Astrocyte (in vitro differentiated cells and primary cell): ENCODE data around the gene NRAP. TPM values are rescaled to one million over a fixed set of nuclear protein-coding genes. Genes with fewer than 3 reads are reported as not detected.

Experiments
- DNase-seq: peaks from one replicate; pipeline ENCODE4 v3.0.0-alpha.2; 2010; ENCODE audit warnings: low read depth
- FAIRE-seq: peaks from 2 replicates; lab custom pipeline; 2011; peaks lifted over from hg19 to GRCh38; lab: Jason Lieb, UNC
- H2AFZ ChIP-seq: 2 replicates; pipeline ENCODE4 v1.6.0; 2012; ENCODE audit warnings: low read depth, low read length, inconsistent platforms
- H3K27ac ChIP-seq: 2 replicates; pipeline ENCODE4 v1.5.1; 2011; ENCODE audit warnings: low read depth, low read length, inconsistent platforms
- H3K27me3 ChIP-seq: 2 replicates; pipeline ENCODE4 v1.6.0; 2011; ENCODE audit warnings: low read length, inconsistent platforms; ENCODE audit not compliant: insufficient read depth
- H3K36me3 ChIP-seq: 2 replicates; pipeline ENCODE4 v1.5.1; 2011; ENCODE audit warnings: low read length, inconsistent platforms; ENCODE audit not compliant: insufficient read depth
- H3K4me1 ChIP-seq: 2 replicates; pipeline ENCODE4 v1.5.1; 2011; ENCODE audit warnings: low read length, inconsistent platforms; ENCODE audit not compliant: insufficient read depth
- H3K4me2 ChIP-seq: 2 replicates; pipeline ENCODE4 v1.6.0; 2012; ENCODE audit warnings: low read length, inconsistent platforms
- H3K4me3 ChIP-seq: 2 replicates; pipeline ENCODE4 v1.5.1; 2011; ENCODE audit warnings: low read depth, mild to moderate bottlenecking, low read length, inconsistent platforms; ENCODE audit not compliant: insufficient read depth
- H3K79me2 ChIP-seq: 2 replicates; pipeline ENCODE4 v1.6.0; 2012; ENCODE audit warnings: mild to moderate bottlenecking, low read length, inconsistent platforms; ENCODE audit not compliant: insufficient read depth
- H3K9ac ChIP-seq: 2 replicates; pipeline ENCODE4 v1.6.0; 2012; ENCODE audit warnings: mild to moderate bottlenecking, low read length, inconsistent platforms
- H3K9me3 ChIP-seq: 2 replicates; pipeline ENCODE4 v1.5.1; 2012; ENCODE audit warnings: low read depth, mild to moderate bottlenecking, low read length, inconsistent platforms; ENCODE audit not compliant: insufficient read depth
- H4K20me1 ChIP-seq: 2 replicates; pipeline ENCODE4 v1.6.0; 2012; ENCODE audit warnings: low read length, inconsistent platforms; ENCODE audit not compliant: insufficient read depth
- H3K27ac Mint-ChIP-seq: one replicate; pipeline ENCODE4 v1.8.0; 2021; ENCODE audit warnings: mild to moderate bottlenecking, mixed read lengths; ENCODE audit not compliant: unreplicated experiment
- H3K27me3 Mint-ChIP-seq: one replicate; pipeline ENCODE4 v1.8.0; 2021; ENCODE audit warnings: low read depth, mixed read lengths; ENCODE audit not compliant: unreplicated experiment
- H3K36me3 Mint-ChIP-seq: one replicate; pipeline ENCODE4 v1.8.0; 2021; ENCODE audit warnings: low read depth, mixed read lengths; ENCODE audit not compliant: unreplicated experiment
- H3K4me1 Mint-ChIP-seq: one replicate; pipeline ENCODE4 v1.8.0; 2021; ENCODE audit warnings: low read depth, mixed read lengths; ENCODE audit not compliant: unreplicated experiment
- H3K4me3 Mint-ChIP-seq: one replicate; pipeline ENCODE4 v1.8.0; 2021; ENCODE audit warnings: mild to moderate bottlenecking, moderate library complexity, mixed read lengths; ENCODE audit not compliant: unreplicated experiment
- H3K9me3 Mint-ChIP-seq: one replicate; pipeline ENCODE4 v1.8.0; 2021; ENCODE audit warnings: mild to moderate bottlenecking, mixed read lengths; ENCODE audit not compliant: unreplicated experiment
- EZH2 ChIP-seq: IDR thresholded peaks from 2 replicates; pipeline ENCODE4 v1.6.1; 2012; ENCODE audit warnings: mild to moderate bottlenecking, low read length, inconsistent platforms; ENCODE audit not compliant: insufficient read depth
- total RNA-seq: library from RNA; stranded (reverse); gene quantifications from 2 replicates; pipeline ENCODE4 v1.2.1, GENCODE V29; 2021
- TF ChIP-seq, protein P1 (sequence below): IDR thresholded peaks from 2 replicates; pipeline ENCODE4 v1.5.1; 2011; ENCODE audit warnings: low read depth, mild to moderate bottlenecking, inconsistent platforms, low read length, moderate library complexity; ENCODE audit not compliant: insufficient read depth

NRAP gene
- total RNA-seq, 1 donor from 2014 or later, result not detected

GRCh38 chr10:113687037-113687436, 23.2 kb upstream of the NRAP start:
- no peak overlapping the region for H3K4me2 ChIP-seq
- Mint-ChIP-seq H3K36me3 (peaks cover 22% of the 10 kb centered on the region), H3K27me3 (no peaks in the 10 kb centered on the region), H3K4me3 (no peak overlapping the region), H3K9me3 (peaks cover 18% of the 10 kb centered on the region), H3K4me1 (peaks cover 3% of the 10 kb centered on the region), H3K27ac (no peak overlapping the region)
- H2AFZ ChIP-seq, result no peak overlapping the region
- H3K79me2 ChIP-seq, result peaks cover 69% of the 10 kb centered on the region
- no peaks in the 10 kb centered on the region for H3K9me3 ChIP-seq
- H3K36me3 ChIP-seq, result no peaks in the 10 kb centered on the region
- TF ChIP-seq, protein P1, sequence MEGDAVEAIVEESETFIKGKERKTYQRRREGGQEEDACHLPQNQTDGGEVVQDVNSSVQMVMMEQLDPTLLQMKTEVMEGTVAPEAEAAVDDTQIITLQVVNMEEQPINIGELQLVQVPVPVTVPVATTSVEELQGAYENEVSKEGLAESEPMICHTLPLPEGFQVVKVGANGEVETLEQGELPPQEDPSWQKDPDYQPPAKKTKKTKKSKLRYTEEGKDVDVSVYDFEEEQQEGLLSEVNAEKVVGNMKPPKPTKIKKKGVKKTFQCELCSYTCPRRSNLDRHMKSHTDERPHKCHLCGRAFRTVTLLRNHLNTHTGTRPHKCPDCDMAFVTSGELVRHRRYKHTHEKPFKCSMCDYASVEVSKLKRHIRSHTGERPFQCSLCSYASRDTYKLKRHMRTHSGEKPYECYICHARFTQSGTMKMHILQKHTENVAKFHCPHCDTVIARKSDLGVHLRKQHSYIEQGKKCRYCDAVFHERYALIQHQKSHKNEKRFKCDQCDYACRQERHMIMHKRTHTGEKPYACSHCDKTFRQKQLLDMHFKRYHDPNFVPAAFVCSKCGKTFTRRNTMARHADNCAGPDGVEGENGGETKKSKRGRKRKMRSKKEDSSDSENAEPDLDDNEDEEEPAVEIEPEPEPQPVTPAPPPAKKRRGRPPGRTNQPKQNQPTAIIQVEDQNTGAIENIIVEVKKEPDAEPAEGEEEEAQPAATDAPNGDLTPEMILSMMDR, result no peak
- no peak for TF ChIP-seq EZH2
- peaks cover 32% of the 10 kb centered on the region for H4K20me1 ChIP-seq
- no peak for DNase-seq
- no peak overlapping the region for H3K4me3 ChIP-seq
- H3K27ac ChIP-seq, result no peak overlapping the region
- H3K27me3 ChIP-seq, result no peaks in the 10 kb centered on the region
- no peak for FAIRE-seq
- H3K4me1 ChIP-seq, result no peaks in the 10 kb centered on the region
- H3K9ac ChIP-seq, result no peak overlapping the region

DNA sequence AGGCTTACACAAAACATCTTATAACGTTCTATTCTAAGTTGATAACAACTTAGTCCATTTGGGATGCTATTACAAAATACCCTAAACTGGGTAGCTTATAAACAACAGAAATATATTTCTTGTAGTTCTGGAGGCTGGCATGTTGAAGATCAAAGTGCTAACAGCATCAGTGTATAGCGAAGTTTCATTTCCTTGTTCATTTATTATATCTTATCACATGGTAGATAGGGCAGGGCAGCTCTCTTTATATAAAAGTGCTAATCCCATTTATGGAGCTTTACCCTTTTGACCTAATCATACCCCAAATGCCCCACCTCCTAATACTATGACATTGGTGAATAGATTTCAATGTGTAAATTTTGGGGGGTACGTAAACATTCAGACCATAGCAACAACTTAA, 22.2 kb upstream of the NRAP start:
- no peak overlapping the region for H2AFZ ChIP-seq
- Mint-ChIP-seq H3K4me3 (no peak overlapping the region), H3K27me3 (no peaks in the 10 kb centered on the region), H3K4me1 (peaks cover 2% of the 10 kb centered on the region), H3K36me3 (peaks cover 16% of the 10 kb centered on the region), H3K27ac (no peak overlapping the region), H3K9me3 (peaks cover 15% of the 10 kb centered on the region)
- TF ChIP-seq EZH2, result no peak
- TF ChIP-seq, protein P1, result no peak
- no peak overlapping the region for H3K9ac ChIP-seq
- H3K4me2 ChIP-seq, result no peak overlapping the region
- no peak for FAIRE-seq
- H3K4me3 ChIP-seq, result no peak overlapping the region
- H3K9me3 ChIP-seq, result no peaks in the 10 kb centered on the region
- H3K27me3 ChIP-seq, result no peaks in the 10 kb centered on the region
- no peak overlapping the region for H3K27ac ChIP-seq
- no peaks in the 10 kb centered on the region for H3K36me3 ChIP-seq
- peaks cover 66% of the 10 kb centered on the region for H3K79me2 ChIP-seq
- peaks cover under 1% of the 10 kb centered on the region for H3K4me1 ChIP-seq
- no peak for DNase-seq
- peaks cover 25% of the 10 kb centered on the region for H4K20me1 ChIP-seq

GRCh38 chr10:113683300-113683699, 19.5 kb upstream of the NRAP start:
- Histone ChIP-seq H3K9me3 (no peaks in the 10 kb centered on the region), H4K20me1 (peaks cover 16% of the 10 kb centered on the region), H3K79me2 (peaks cover 53% of the 10 kb centered on the region), H3K36me3 (no peaks in the 10 kb centered on the region), H3K4me1 (peaks cover 8% of the 10 kb centered on the region), H3K9ac (no peak overlapping the region), H2AFZ (no peak overlapping the region), H3K4me3 (no peak overlapping the region), H3K27me3 (no peaks in the 10 kb centered on the region), H3K27ac (no peak overlapping the region), H3K4me2 (no peak overlapping the region)
- DNase-seq, result no peak
- H3K4me1 Mint-ChIP-seq, result peaks cover 4% of the 10 kb centered on the region
- peaks cover 15% of the 10 kb centered on the region for H3K36me3 Mint-ChIP-seq
- no peak for FAIRE-seq
- H3K27ac Mint-ChIP-seq, result no peak overlapping the region
- no peaks in the 10 kb centered on the region for H3K27me3 Mint-ChIP-seq
- TF ChIP-seq, protein P1, result no peak
- TF ChIP-seq EZH2, result no peak
- peaks cover 12% of the 10 kb centered on the region for H3K9me3 Mint-ChIP-seq
- H3K4me3 Mint-ChIP-seq, result no peak overlapping the region
